SU-DHL-6 (cell line): Measurements from ENCODE around the gene NUTM2A.
"Not testable (repeated sequence)": the region's sequence is repeated elsewhere in the genome, so short reads cannot be mapped to it uniquely, and the experiment has no call there.

Source experiments
- CTCF ChIP-seq: fragments of 200-600 bp; sonication (generic); IDR thresholded peaks from one replicate; pipeline ENCODE4 v1.5.1; 2017; ENCODE audit warnings: antibody characterized with exemption, mild to moderate bottlenecking, low read length, moderate library complexity; ENCODE audit not compliant: insufficient read depth, poor library complexity, severe bottlenecking
- EZH2phosphoT487 ChIP-seq: fragments of 200-600 bp; sonication (generic), shearing (Covaris generic); conservative IDR thresholded peaks from 2 replicates; pipeline ENCODE4 v1.6.1; 2018; ENCODE audit warnings: mild to moderate bottlenecking, antibody characterized with exemption, low read length, moderate library complexity, mixed read lengths

DNA sequence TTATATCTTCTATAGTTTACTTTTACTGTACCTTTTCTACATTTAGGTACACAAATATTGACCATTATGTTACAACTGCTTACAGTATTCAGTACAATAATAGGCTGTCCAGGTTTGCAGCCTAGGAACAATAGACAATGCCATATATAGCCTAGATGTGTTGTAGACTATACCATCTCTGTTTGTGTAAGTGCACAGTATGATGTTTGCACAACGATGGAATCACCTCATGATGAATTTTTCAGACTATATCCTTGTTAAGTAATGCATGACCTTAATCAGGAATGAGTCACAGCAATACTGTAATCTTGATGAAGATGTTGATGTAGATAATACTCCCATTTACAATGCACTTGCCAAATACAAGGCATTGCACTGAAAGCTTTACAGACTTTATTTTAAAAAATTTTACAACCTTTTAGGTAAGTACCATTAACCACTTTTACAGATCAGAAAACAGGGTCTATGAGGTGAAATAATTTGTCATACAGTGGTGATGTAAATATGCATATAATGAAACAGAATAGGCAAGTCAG, 23.6 kb downstream of the NUTM2A start:
- TF ChIP-seq EZH2phosphoT487, CTCF: not testable (repeated sequence)
